Femur (tissue), 1 donor: Measurements from ENCODE around the gene TIMM17B.

Experiments used
- DNase-seq: peaks from one replicate; pipeline ENCODE4 v3.0.0-alpha.2; 2017

Gene TIMM17B

DNA sequence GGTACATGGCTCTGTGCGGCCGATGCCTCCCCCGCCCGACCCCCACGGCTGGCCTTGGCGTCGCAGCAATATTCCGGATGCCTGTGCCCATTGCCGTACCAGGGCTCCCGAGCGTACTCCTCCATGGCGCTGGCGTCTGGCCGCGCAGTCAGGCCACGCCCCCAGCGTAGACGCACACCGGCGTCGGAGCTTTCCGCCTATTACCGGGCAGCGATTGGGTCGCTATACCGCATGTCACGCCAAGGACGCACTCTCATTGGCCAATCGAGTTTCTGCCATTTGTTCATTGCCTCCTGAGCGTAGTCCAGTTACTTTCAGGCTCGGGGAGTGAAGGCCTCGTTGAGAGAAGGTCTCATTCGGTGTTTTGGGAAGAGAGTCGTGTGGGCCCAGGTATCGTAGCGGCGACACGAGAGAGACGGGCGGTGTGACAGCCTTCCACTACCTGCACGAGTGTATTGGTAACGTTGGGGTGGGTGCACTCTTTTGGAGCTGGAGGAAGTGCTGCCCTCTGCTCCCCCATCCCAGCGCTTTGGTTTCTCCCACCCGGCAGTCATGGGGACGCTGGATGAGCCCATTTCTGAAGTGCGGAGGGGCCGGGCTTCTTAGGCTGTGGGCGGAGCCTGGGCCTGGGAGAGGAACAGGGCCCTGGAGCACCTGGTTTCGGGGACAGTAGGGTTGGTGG lies at the start of gene TIMM17B, which contains the start of gene PQBP1:
Gene TIMM17B, minus strand, starts transcription at position 144 of the 682 bp plus-strand sequence. Its CDS starts 19 bp downstream, at position 125.
Gene PQBP1, plus strand, starts transcription at position 306 of the 682 bp plus-strand sequence. CDS start 580 bp downstream, outside the sequence.
- DNase-seq, result peak; percentile 95

- DNase-seq, result peak; percentile 51
Measured at GRCh38 chrX:48945517-48946348, 48.2 kb upstream of the TIMM17B start.

GRCh38 chrX:48942895-48943294 lies 45.3 kb upstream of the TIMM17B start:
- no peak for DNase-seq

DNA sequence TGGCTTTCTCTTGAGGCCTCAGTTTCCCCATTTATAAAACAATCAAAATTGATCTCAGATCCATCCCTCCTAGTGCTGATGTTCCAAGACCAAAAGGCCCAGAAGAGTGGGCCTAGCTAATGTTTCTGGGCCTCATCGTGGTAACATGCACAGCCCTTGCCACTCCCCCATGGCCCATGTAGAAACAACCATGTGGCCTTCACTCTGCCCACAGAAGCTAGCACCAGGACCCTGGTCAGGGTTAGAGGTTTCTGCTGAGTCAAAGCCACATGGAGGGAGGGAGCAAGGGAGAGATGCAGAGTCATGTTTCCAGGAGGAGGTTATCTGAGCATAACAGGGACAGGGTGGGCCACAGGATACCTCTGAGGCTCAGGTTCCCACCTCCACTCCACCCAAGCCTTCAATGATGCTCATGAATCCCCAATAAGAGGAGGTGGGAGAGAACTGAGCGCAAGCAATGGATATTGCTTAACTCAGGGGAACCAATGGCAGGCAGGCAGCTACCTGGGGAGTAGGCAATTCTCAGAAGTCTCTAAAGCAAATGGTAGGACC lies 42.9 kb upstream of the TIMM17B start:
- no peak for DNase-seq

GRCh38 chrX:48939524-48940228 lies 42.1 kb upstream of the TIMM17B start:
- DNase-seq, result no peak

DNA sequence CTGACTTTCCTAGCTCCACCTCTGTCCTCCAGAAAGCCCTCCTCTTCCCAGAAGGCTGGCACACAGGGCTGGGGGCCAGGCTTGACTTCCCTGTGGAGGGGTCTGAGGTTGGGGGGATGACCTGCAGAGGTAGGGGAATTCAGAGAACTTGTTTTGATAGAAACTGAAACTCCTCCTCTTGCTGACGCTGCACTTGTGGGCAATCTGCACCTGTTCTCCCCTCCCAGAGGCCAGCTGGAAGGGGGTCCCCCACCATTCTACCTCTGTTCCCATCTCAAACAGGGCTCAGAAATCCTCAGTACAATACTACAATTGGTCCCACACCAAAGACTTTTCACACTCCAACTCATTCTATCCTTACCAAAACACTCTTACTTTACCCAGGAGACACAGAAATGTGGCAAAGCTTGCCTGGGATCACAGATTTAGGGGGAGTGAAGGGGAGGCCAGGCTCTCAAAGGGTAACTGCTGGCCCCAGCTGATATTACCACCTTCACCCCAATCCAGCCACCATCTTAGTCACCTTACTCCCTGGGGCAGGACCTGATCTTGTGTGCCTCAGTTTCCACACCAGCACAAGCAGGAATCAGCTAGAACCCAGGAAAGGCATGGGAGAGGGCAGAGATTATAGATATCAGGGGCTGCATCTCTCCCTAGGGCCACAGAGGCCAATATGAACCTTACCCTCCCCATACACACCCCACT lies 41.3 kb upstream of the TIMM17B start:
- no peak for DNase-seq

DNA sequence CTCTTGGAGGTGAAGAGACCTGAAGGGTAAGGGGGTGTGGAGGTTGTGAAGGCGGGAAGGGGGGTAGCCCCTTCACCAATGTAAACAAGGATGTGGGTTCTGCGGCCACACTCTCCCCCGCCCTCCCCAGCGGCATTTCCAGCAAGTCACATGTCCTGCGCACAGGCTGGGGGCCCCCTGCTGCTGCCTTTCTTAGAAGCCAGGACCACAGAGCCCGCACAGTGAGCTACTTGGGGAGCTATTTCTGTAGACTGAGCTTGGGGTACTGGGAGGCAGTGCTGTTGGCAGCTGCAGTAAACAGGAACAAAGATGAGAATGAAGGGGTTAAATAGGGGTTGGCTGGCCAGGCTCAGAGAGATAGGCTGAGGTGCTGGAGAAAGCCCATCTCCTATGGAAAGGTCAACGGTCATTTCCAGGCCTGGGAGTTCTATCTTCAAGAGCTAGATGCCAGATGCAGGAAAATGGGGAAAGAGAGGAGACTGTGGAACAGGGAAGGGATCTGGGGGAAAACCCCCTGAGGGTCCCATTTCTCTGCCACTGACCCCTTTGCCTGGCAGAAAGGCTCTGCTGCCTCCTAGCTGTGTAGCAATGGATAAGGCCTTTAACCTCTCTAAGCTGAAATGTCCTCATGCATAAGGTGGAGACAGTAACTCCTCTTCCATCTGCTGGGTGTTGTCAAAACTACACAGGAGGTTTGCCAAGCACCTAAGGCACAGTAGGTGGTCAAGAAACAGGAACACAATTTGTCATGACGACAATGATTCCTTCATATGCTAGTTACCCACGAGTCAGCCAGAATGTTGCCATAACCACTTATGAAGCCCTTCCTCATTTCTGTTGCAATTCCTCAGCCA lies 39.7 kb upstream of the TIMM17B start:
- DNase-seq, result peak; percentile 65

DNA sequence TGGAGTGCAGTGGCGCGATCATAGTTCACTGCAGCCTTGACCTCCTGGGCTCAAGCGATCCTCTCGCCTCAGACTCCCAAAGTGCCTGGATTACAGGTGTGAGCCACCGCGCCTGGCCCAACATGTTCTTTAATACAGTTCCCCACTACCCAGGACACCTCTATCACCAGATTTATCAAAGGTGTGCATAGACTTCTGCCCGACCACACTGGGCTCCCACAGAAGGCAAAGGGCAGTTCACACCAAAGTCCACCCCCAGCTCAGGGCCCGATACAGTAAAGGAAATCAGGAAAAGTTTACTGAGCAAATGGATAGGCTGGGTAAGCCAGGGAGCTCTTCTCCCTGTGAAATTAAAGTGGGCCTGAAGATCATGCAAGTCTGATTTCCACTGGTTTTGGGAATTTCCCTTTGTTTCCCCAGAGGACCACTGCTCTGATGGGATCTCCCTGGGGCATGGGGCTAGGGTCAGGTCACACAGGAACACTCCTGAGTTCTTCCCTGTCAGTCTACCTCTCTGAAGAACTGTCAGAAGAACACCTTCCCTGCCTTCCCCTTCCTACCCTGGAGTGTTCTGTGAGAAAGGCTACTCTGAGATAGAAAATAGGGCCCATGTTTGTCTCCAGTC lies 39.0 kb upstream of the TIMM17B start:
- DNase-seq, result no peak

DNA sequence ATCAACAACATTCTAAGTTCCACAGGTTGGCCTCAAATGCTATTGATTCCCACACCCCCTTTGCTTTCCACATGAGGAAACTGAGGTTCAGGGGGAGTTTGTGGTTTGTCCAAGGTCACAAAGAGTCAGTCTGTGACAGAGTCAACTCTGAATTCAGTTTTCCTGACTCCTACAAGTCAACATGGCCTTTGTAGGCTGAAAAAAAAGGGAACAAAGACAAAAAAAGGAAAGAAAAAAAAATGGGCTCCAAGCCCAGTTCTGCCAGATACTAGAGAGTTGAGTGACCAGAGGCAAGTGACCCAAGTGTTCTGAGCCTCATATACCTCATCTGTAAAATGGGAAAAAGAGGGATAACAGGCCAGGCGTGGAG lies 37.7 kb upstream of the TIMM17B start:
- DNase-seq, result no peak

DNA sequence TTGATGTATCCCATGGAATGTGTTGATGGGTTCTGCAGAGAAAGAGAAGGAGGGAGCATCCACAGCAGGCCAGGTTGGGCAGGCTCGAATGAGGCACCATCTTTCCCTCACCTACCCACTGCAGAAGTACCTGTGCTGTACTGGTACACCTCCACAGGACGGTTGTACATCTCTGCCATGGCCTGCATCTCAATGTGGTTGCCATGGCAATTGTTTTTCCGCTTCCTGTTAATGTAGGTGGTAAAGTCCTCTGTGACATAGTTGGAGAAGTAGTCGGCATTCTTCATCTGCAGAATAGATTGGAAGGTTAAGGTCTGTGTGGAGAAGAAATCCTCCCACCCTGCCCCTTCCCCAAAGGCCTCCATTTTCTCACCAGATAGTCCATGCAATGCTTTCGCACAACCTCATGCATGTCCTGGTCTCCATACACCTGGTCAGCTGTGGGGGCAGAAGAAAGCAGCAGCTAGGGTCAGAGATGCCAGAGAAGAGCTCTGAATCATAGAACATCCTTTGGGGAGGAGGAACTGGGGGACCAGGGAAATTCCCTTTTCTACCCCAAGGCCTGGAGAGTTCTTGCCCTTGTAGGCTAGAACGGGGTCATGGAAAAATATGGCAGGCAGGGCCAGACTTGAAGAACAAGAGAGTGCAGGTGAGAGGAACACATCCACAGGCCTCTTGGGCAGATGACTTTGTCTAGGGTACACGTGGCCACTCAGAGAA lies 37.2 kb upstream of the TIMM17B start:
- DNase-seq, result no peak

GRCh38 chrX:48933757-48934156 lies 36.2 kb upstream of the TIMM17B start:
- no peak for DNase-seq

- DNase-seq, result no peak
Measured at GRCh38 chrX:48927736-48928382, 30.3 kb upstream of the TIMM17B start.

DNA sequence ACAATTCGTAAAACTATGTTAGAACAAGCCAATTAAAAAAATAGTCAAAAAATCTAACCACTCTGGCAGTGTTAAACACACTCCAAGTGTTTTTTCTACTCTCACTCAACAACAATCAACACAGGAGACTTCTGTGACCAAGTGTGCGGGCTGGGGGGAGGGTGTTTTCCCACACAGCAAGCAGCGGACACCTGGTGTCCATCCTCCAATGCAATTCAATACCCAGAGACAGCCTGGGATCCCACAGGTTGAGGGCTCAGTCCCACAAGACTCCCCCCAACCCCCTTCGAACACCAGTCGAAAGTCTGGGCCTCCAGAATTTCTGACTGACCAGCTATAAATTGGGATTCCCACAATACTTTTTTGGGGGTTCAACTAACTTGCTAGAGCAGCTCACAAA lies 29.6 kb upstream of the TIMM17B start:
- DNase-seq, result no peak

DNA sequence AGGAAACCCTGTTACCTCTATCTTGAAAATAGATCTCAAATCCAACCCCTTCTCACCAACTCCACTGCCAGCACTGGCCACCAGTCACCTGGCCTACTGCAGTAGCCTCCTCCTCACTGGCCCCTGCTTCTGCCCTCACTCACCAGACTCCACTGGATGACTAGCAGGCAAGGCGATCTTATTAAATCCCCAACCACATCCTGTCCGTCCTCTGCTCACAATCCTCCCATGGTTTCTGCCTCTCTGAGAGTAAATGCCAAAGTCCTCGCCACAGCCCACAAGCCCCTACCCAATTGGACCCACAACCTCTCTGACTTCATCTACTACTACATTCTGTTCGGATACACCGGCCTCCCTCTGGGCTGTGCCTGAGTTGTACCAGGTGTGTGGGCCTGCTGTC lies 26.7 kb upstream of the TIMM17B start:
- DNase-seq, result no peak

DNA sequence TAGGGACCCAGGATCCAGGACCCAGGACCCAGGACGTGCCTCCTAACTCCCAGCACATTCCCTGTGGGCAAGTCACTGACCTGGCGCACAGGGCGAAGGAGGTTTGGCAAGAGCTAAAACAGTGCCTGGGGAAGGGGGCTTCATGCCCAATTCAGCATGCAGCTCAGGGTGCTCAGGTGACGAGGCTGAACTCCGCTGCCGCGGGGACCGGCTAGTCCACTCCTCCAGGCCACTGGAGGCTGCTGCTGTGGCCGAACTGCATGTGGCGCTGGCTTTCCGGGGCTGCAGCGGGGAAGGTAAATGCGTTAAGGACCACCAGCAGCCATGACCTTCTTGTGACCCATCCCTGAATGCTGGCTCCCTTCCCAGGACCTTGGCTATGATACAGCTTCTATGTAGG lies 26.2 kb upstream of the TIMM17B start:
- DNase-seq, result no peak

- DNase-seq, result no peak
Measured at GRCh38 chrX:48920718-48921104, 23.1 kb upstream of the TIMM17B start.

GRCh38 chrX:48919947-48920717 lies 22.6 kb upstream of the TIMM17B start:
- no peak for DNase-seq

DNA sequence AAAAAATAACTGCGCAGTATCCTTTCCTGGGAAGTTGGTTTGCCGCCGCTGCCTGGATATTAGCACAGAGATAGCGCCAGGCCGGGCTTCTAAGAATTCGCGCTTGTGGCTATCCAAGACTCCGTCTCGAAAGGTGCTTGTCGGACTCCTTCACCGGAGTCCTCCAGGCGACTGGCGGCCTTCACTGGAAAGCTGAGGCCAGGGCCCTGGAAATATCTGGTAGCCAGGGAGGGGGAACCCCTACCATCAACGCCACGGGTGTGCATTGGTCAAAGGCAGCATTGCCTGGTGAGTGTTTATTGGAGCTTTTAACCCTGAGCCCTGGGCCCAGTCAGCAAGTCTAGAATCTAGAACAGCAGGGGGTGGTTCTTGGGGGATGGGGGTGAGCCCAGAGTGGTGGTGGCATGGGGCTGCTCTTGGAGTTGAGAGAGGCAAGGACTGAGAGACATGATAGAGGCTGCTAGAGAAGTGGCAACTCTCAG lies 21.8 kb upstream of the TIMM17B start:
- no peak for DNase-seq
